ENCODE results near the gene DRG2.

The DRG2 gene

DNA sequence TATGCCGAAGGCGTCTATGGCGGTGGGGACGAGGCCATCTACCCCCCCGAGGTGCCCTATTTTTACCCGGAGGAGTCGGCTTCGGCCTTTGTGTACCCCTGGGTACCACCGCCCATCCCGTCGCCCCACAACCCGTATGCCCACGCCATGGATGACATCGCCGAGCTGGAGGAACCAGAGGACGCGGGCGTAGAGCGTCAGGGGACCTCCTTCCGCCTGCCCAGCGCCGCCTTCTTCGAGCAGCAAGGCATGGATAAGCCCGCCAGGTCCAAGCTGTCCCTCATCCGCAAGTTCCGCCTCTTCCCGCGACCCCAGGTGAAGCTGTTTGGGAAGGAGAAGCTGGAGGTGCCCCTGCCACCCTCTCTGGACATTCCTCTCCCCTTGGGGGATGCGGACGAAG lies 32.2 kb downstream of the DRG2 start:
- peaks cover 3% of the 10 kb centered on the region for H3K27me3 Mint-ChIP-seq (ENCODE audit: low read depth, poor library complexity)
- TF ChIP-seq, protein P1, sequence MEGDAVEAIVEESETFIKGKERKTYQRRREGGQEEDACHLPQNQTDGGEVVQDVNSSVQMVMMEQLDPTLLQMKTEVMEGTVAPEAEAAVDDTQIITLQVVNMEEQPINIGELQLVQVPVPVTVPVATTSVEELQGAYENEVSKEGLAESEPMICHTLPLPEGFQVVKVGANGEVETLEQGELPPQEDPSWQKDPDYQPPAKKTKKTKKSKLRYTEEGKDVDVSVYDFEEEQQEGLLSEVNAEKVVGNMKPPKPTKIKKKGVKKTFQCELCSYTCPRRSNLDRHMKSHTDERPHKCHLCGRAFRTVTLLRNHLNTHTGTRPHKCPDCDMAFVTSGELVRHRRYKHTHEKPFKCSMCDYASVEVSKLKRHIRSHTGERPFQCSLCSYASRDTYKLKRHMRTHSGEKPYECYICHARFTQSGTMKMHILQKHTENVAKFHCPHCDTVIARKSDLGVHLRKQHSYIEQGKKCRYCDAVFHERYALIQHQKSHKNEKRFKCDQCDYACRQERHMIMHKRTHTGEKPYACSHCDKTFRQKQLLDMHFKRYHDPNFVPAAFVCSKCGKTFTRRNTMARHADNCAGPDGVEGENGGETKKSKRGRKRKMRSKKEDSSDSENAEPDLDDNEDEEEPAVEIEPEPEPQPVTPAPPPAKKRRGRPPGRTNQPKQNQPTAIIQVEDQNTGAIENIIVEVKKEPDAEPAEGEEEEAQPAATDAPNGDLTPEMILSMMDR (IDR thresholded peaks at IDR 0.05), result no peak
- H3K27ac Mint-ChIP-seq, result no peak overlapping the region
- no peak for DNase-seq
- H3K4me3 Mint-ChIP-seq, result no peak overlapping the region
- peaks cover 14% of the 10 kb centered on the region for H3K9me3 Mint-ChIP-seq
- H3K36me3 Mint-ChIP-seq (ENCODE audit: low read depth), result no peaks in the 10 kb centered on the region
- H3K4me1 Mint-ChIP-seq, result peaks cover 59% of the 10 kb centered on the region

DNA sequence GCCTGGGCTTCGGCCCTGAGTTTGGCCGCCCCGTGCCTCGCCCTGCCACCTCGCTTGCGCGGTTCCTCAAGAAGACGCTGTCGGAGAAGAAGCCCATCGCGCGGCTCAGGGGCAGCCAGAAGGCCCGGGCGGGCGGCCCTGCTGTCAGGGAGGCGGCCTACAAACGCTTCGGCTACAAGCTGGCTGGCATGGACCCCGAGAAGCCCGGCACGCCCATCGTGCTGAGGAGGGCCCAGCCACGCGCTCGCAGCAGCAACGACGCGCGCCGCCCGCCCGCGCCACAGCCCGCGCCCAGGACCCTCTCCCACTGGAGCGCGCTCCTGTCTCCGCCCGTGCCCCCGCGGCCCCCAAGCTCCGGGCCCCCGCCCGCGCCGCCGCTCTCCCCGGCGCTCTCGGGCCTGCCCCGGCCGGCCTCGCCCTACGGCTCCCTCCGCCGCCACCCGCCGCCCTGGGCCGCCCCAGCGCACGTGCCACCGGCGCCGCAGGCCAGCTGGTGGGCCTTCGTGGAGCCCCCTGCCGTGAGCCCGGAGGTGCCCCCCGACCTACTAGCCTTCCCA lies 32.8 kb downstream of the DRG2 start:
- Mint-ChIP-seq H3K9me3 (peaks cover 14% of the 10 kb centered on the region), H3K36me3 (ENCODE audit: low read depth) (no peaks in the 10 kb centered on the region), H3K27me3 (ENCODE audit: low read depth, poor library complexity) (peaks cover 3% of the 10 kb centered on the region), H3K4me3 (no peak overlapping the region), H3K4me1 (peaks cover 54% of the 10 kb centered on the region), H3K27ac (no peak overlapping the region)
- no peak for DNase-seq
- TF ChIP-seq, protein P1 (IDR thresholded peaks at IDR 0.05), result no peak

DNA sequence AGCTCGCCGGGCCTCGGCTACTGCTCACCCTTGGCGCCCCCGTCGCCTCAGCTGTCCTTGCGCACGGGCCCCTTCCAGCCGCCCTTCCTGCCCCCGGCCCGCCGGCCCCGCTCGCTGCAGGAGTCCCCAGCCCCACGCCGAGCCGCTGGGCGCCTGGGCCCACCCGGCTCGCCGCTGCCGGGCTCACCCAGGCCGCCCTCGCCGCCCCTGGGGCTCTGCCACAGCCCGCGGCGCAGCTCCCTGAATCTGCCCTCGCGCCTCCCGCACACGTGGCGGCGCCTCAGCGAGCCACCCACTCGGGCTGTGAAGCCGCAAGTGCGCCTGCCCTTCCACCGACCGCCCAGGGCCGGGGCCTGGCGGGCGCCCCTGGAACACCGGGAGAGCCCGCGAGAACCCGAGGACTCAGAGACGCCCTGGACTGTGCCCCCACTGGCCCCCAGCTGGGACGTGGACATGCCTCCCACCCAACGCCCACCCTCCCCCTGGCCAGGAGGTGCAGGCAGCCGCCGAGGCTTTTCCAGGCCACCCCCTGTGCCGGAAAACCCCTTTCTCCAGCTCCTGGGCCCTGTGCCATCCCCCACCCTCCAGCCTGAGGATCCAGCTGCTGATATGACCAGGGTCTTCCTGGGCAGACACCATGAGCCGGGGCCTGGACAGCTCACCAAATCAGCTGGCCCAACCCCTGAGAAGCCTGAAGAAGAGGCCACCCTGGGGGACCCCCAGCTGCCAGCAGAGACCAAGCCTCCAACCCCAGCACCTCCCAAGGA lies 33.6 kb downstream of the DRG2 start:
- Mint-ChIP-seq H3K4me3 (no peak overlapping the region), H3K27me3 (ENCODE audit: low read depth, poor library complexity) (peaks cover 3% of the 10 kb centered on the region), H3K9me3 (peaks cover 14% of the 10 kb centered on the region), H3K27ac (no peak overlapping the region), H3K36me3 (ENCODE audit: low read depth) (no peaks in the 10 kb centered on the region), H3K4me1 (peaks cover 48% of the 10 kb centered on the region)
- TF ChIP-seq, protein P1 (IDR thresholded peaks at IDR 0.05), result no peak
- DNase-seq, result no peak

DNA sequence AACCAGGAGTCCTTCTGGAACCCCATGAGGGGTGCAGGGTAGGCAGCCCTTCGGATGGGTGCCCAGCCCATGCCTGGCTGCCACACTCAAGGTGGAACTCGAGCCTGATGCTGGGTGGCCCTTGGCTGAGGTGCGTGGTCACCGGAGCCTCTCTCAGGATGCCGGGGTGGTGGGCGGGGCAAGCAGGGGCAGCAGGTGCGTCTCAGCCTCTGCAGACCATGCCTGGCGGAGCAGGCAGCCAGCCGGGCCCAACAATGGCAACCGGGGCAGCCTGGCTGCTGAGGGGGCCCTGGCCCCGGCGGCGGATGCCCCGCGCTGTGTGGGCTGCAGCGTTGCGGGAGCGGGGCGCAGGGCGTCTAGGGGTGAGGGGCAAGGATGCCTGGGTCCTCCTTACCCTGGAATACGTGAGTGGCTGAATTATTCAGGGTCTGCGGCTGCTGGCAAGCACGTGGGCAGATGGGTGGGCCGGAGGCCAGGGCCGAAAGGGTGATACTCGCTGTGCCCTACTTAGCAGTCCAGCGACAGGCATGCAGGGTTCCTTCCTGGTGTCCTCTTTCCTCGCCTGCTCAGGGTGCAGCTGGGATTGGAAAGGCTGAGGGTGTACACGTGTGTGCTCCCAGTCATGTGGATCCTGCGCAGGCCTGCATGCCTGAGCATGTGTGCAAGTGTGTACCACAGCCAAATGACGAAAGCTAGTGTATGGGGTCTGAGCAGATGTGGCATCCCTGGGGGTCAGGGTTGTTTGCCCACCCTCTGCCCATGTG lies 35.4 kb downstream of the DRG2 start:
- TF ChIP-seq, protein P1 (IDR thresholded peaks at IDR 0.05), result no peak
- Mint-ChIP-seq H3K36me3 (ENCODE audit: low read depth) (no peaks in the 10 kb centered on the region), H3K9me3 (peaks cover 14% of the 10 kb centered on the region), H3K4me1 (peaks cover 29% of the 10 kb centered on the region), H3K27ac (no peak overlapping the region), H3K27me3 (ENCODE audit: low read depth, poor library complexity) (peaks cover 3% of the 10 kb centered on the region), H3K4me3 (no peak overlapping the region)
- DNase-seq, result no peak

DNA sequence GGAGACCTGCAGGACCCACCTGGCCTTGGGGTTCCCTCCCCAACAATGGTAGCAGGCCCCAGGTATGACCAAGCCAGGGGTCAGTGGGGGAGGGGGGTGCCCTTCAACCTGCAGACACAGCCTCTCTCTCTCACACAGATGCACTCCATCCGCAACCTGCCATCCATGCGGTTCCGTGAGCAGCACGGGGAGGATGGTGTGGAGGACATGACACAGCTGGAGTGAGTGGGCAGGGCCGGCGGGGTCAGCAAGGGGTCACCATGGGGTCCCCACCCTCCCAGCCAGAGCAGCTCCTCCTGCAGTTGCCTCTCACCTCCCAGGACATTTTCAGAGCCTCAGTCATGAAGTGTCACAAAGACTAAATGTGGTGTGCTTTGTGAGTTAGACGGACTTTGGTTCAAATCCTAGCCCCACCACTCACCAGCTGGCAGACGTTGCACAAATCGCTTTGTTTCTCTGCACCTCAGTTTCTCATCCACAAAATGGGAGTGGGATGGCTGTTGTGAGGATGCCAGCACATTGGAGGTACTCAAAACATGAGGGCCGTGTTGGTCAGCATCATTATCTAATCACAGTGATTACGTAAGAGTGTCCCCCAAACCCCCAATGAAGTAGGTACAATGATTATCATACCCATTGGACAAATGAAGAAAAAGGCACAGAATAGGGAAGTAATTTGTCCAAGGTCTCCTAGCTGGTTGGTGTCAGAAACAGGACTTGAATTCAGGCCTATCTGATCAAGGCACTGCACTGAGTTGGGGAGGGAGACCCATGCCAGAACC lies 36.8 kb downstream of the DRG2 start:
- Mint-ChIP-seq H3K36me3 (ENCODE audit: low read depth) (no peaks in the 10 kb centered on the region), H3K9me3 (peaks cover 4% of the 10 kb centered on the region), H3K4me3 (no peak overlapping the region), H3K27ac (no peak overlapping the region), H3K27me3 (ENCODE audit: low read depth, poor library complexity) (peaks cover 6% of the 10 kb centered on the region), H3K4me1 (peaks cover 23% of the 10 kb centered on the region)
- TF ChIP-seq, protein P1 (IDR thresholded peaks at IDR 0.05), result no peak
- peak; percentile 22 for DNase-seq

Data from nephron progenitor cell (in vitro differentiated cells).